Measurements from ENCODE around the gene SMPX. TPM values are rescaled to one million over a fixed set of nuclear protein-coding genes. Genes with fewer than 3 reads are reported as not detected.

The SMPX gene
- total RNA-seq, 1 experiment from 2014 or later: 16.8 TPM

GRCh38 chrX:21764008-21764407, 6.1 kb upstream of the SMPX start:
- Histone ChIP-seq H3K4me1 (peaks cover 4% of the 10 kb centered on the region; the same call in 1 of the 2 replicates), H3K9me3 (replicated peaks) (no peaks in the 10 kb centered on the region), H3K4me3 (no peak overlapping the region), H3K27me3 (no peaks in the 10 kb centered on the region), H3K36me3 (no peaks in the 10 kb centered on the region), H3K27ac (no peak overlapping the region)
- no peak for DNase-seq

DNA sequence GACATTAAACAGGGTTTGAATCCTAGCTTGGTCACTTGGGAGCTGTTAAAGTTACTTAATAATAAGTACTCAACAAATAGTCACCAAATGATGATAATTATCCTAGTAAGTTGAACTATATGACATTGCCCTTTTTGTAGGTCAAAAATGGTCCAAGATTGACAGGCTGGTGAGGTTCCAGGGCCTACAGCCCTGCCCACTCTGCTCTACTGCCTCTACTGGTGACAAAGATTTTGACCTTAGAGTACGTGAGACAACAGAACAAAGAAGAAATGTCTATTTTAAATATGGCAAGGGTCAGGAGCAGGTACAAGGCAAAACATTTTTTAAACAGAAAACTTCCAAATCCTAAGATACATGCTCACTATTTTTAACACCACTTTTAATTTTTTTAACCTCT, 572 bp upstream of the SMPX start:
- Histone ChIP-seq H3K27me3 (no peaks in the 10 kb centered on the region), H3K36me3 (no peaks in the 10 kb centered on the region), H3K4me1 (peaks cover 3% of the 10 kb centered on the region; the same call in 1 of the 2 replicates), H3K9me3 (replicated peaks) (no peaks in the 10 kb centered on the region), H3K4me3 (no peak overlapping the region), H3K27ac (no peak overlapping the region)
- DNase-seq: no peak

DNA sequence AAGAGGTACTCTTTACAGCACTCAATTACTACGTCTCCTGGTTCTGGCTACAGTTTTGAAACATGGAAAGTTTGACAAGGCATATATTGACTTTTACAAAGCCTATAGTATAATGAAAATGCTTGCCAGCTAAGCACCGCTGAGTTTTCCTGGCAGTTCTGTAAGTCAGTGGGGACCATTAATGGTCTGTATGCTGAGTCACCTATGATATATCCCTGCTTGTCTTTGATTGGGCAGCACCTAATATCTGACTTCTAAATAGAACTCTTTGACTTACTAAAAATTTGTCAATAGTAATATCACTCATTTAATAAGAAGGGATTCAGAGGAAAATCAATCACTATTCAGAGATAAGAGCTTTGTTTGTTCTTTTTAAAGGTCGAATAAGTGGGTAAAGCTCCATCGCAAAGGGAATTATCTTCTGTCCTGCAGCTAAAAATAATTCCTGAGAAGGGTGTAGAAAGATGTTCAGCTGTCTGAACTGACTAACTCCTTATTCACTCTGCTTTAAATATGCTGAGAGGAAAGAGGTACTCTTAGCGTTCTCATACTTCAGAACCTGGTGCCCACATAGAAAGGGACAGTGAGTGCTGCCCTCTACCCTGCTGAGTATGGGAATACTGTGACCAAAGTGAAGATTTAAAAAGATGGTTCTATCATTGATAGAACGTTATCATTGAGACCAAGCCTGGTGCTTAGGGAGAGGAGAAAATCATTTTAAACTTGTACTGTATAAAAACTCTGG, 959 bp downstream of the SMPX start:
- Histone ChIP-seq H3K4me3 (peak overlapping the region; percentile 52), H3K4me1 (peaks cover 3% of the 10 kb centered on the region; the same call in 1 of the 2 replicates), H3K9me3 (replicated peaks) (no peaks in the 10 kb centered on the region), H3K27ac (no peak overlapping the region; the same call in 1 of the 2 replicates), H3K27me3 (no peaks in the 10 kb centered on the region), H3K36me3 (no peaks in the 10 kb centered on the region)
- no peak for DNase-seq

GRCh38 chrX:21749924-21750323, 8.0 kb downstream of the SMPX start:
- Histone ChIP-seq H3K4me1 (no peaks in the 10 kb centered on the region), H3K27ac (no peak overlapping the region), H3K9me3 (replicated peaks) (no peaks in the 10 kb centered on the region), H3K4me3 (no peak overlapping the region), H3K27me3 (no peaks in the 10 kb centered on the region), H3K36me3 (no peaks in the 10 kb centered on the region)
- DNase-seq: no peak

DNA sequence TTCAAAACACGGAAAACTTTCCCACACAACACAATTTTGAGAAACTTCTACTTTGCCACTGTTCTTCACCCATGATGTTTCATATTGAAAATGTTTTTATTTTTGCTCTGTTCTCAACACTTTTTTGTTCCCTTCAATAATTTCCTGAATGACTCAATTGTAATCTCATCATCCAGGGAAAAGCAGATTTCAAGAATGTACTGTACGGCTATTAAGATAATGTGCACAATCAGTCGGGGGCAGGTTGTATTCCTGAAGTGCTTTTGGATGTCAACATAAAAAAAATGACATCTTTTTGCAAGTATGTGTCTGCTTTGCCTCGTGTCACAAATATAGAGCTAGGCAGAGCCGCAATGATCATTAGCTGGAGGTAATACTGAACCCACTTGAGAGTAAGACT, 9.7 kb downstream of the SMPX start:
- DNase-seq: no peak
- Histone ChIP-seq H3K36me3 (no peaks in the 10 kb centered on the region), H3K4me3 (no peak overlapping the region), H3K9me3 (replicated peaks) (no peaks in the 10 kb centered on the region), H3K27me3 (no peaks in the 10 kb centered on the region), H3K27ac (no peak overlapping the region), H3K4me1 (no peaks in the 10 kb centered on the region; the same call in 1 of the 2 replicates)

DNA sequence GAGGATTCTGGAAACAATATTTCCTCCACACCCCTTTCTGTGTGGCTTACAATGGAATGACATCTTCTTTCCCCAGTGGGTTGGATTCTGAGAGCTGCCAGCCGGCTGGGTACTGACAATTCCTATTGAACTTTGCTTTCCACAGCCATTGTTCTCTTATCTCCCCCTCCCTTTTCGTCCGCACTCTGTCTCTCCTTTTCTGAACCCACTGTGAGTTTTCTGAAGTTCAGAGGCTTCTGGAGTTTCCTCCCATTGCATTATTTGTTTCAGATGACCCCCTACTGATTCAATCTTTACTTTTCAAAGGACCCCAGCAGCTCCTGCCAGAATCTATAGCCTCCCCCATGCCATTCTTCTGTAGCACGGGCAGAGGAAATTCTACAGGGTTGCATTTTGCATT, 10.4 kb downstream of the SMPX start:
- Histone ChIP-seq H3K27ac (no peak overlapping the region), H3K27me3 (no peaks in the 10 kb centered on the region), H3K9me3 (replicated peaks) (no peaks in the 10 kb centered on the region), H3K4me1 (peaks cover 7% of the 10 kb centered on the region), H3K4me3 (no peak overlapping the region), H3K36me3 (no peaks in the 10 kb centered on the region)
- DNase-seq: no peak

DNA sequence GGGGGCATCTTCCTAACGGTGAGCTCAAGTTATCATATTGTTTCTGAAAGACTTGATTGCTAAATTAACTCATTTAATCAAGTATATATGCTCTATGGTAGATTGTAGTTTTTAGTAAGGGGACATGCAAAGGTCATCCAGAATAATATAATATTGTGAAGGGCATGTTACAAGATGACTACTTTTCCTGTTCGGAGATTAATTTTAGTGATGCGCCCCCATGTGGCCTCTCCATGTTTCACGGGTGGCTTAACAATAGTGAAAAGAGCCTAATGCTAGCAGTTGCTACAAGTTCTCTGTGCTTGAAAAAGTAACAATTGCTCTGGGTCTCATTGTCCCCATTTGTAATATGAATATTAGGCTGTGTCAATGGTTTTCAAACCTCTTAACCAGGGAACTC, 12.2 kb downstream of the SMPX start:
- Histone ChIP-seq H3K27me3 (no peaks in the 10 kb centered on the region), H3K4me1 (peaks cover 23% of the 10 kb centered on the region), H3K27ac (no peak overlapping the region), H3K4me3 (no peak overlapping the region), H3K36me3 (no peaks in the 10 kb centered on the region), H3K9me3 (replicated peaks) (no peaks in the 10 kb centered on the region)
- peak; percentile 31 to 68 for DNase-seq

- Histone ChIP-seq H3K27ac (no peak overlapping the region), H3K36me3 (no peaks in the 10 kb centered on the region), H3K27me3 (no peaks in the 10 kb centered on the region), H3K4me3 (no peak overlapping the region), H3K4me1 (peaks cover 33% of the 10 kb centered on the region), H3K9me3 (replicated peaks) (no peaks in the 10 kb centered on the region)
- DNase-seq: no peak
Measured at GRCh38 chrX:21744721-21745120, 13.2 kb downstream of the SMPX start.

DNA sequence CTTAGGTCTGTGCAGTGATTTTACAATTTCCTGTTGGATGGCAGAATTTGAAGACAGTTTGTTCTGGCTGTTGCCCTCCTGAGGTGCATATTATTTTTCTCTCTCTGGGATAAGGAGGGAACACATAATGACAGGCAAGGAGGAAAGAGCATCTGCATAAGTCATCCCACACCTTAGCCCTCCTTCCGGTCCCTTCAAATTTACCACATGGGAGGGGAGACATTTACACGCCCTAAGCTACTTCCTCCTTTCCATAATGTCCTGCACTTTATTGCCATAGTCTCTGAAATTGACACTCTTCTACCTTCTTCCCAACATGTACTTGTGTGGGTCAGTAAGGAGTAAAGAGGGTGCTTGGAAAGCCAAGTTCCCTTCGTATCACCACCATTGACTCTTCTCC, 13.9 kb downstream of the SMPX start:
- peaks cover 40% of the 10 kb centered on the region for H3K4me1 ChIP-seq
- no peak overlapping the region for H3K27ac ChIP-seq
- H3K9me3 ChIP-seq (replicated peaks): no peaks in the 10 kb centered on the region
- no peaks in the 10 kb centered on the region for H3K36me3 ChIP-seq
- no peak overlapping the region for H3K4me3 ChIP-seq
- DNase-seq: no peak
- no peaks in the 10 kb centered on the region for H3K27me3 ChIP-seq

DNA sequence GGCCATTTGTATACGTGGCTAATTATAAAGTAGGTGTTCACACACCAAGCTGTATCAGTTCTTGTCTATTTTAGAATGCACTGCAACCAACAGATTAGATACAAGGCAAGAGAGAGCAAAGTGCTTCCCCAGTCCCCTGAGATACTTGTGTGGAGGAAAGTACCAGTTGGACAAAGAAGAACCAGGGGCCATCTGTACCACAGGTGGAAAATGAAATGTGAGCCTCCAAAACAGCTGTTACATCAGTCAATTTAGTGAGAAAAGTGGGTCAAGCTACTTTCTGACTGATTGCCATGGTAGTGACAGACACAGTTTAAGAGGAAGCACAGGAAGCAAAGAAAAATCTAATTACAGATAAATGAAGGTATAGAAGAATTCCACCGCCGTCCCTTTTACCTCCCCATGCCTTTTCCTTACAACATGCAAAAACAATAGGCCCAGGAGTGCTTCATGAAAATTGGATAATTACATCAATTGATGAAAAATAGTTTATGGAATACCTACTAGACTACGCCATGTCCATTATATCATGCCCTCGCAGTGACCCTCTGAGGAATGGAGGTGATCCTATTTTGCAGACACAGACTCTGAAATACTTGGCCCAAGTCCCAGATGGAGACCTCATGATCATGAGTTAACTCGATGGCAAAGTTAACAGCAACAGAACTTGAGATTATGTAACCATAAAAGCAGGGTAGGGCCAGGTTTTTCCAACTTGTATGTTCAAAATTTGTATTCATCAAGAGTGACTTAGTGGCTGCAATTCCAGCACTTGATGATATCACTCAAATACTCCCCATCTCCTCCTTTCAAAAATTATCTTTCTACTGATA, 15.8 kb downstream of the SMPX start:
- Histone ChIP-seq H3K27ac (peak overlapping the region; percentile 78), H3K4me3 (peak overlapping the region; percentile 16), H3K4me1 (peaks cover 50% of the 10 kb centered on the region), H3K36me3 (no peaks in the 10 kb centered on the region), H3K27me3 (no peaks in the 10 kb centered on the region), H3K9me3 (replicated peaks) (no peaks in the 10 kb centered on the region)
- DNase-seq: peak; percentile 74 to 93

- H3K4me1 ChIP-seq: peaks cover 50% of the 10 kb centered on the region
- no peak overlapping the region for H3K4me3 ChIP-seq
- peak overlapping the region; percentile 78 for H3K27ac ChIP-seq
- H3K9me3 ChIP-seq (replicated peaks): no peaks in the 10 kb centered on the region
- peak; percentile 62 to 86 for DNase-seq
- H3K36me3 ChIP-seq: no peaks in the 10 kb centered on the region
- H3K27me3 ChIP-seq: no peaks in the 10 kb centered on the region
Measured at GRCh38 chrX:21741364-21741763, 16.6 kb downstream of the SMPX start.

- Histone ChIP-seq H3K4me3 (no peak overlapping the region), H3K4me1 (peaks cover 52% of the 10 kb centered on the region), H3K27ac (peak overlapping the region; percentile 78), H3K9me3 (replicated peaks) (no peaks in the 10 kb centered on the region), H3K27me3 (no peaks in the 10 kb centered on the region), H3K36me3 (no peaks in the 10 kb centered on the region)
- peak; percentile 70 to 90 for DNase-seq
Measured at GRCh38 chrX:21740329-21741274, 17.3 kb downstream of the SMPX start.

DNA sequence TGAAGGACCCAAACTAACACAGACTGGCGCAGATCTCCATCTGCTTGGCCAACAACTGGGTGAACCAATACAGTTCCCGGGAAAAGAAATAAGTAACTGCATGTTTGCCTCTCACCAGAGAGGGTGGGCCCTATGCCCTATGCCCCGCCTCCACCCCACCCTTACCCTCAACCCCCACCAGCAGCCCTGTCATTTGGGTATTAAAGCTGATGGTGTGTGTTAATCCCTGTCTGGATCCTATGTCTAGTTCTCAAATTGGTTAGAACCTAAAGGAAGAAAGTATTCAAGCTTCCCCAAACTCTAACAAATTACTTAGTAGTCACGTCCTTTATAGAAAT, 19.0 kb downstream of the SMPX start:
- peak overlapping the region; percentile 76 for H3K27ac ChIP-seq
- no peaks in the 10 kb centered on the region for H3K9me3 ChIP-seq (replicated peaks)
- H3K36me3 ChIP-seq: no peaks in the 10 kb centered on the region
- no peaks in the 10 kb centered on the region for H3K27me3 ChIP-seq
- peak in 1 of 2 experiments; percentile 7 for DNase-seq
- H3K4me1 ChIP-seq: peaks cover 55% of the 10 kb centered on the region
- H3K4me3 ChIP-seq: peak overlapping the region; percentile 53

DNA sequence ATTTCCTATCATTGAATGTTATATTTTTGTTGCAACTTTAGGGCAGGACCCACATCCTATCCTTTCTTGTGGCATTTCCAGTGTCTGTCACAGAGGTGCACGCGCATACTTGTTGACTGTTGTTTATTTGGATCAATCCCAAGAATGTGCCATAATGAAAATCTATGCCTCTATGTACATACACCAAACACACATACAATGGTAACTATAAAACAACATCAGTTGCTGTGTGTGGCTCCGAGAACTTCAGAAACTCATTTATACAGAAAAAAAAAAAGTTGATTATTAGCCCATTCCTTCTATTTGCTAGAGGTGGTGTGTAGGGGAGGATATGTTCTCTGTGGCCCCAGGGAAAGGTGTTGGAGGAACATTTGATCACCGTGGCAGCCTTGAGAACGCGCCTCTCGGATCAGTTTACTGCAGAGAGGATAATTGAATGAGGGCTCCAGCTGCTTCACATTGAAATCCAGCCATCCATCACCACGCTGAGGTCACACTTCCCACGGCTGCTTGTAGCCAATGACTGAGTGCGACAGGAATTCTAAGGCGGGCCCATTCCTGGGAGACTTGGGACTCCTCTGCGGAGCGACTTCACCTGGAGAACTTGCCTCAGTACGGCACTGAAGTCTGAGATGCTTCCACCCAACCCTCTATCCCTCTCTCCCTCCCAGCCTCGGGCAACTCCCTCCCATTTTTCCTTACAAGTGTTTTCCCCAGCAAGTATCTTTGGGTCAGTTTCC, 19.5 kb downstream of the SMPX start:
- Histone ChIP-seq H3K36me3 (no peaks in the 10 kb centered on the region), H3K4me1 (peaks cover 55% of the 10 kb centered on the region), H3K9me3 (replicated peaks) (no peaks in the 10 kb centered on the region), H3K4me3 (peak overlapping the region; percentile 53), H3K27me3 (no peaks in the 10 kb centered on the region), H3K27ac (peak overlapping the region; percentile 76)
- DNase-seq: peak; percentile 89 to 96

All from SJCRH30 (cell line).